Measurements from ENCODE around the gene FLVCR2. TPM values are rescaled to one million over a fixed set of nuclear protein-coding genes. Genes with fewer than 3 reads are reported as not detected.

FLVCR2 gene
- total and polyA plus RNA-seq, 2 of the 13 experiments (the other 11 are each of a cell fraction or from before 2014, with no cell fraction given): 9.9 to 10.5 TPM

- TF ChIP-seq HNF1A (IDR thresholded peaks at IDR 0.05; ENCODE audit: low read depth): no peak
- TF ChIP-seq HNF1A (CRISPR knock-in tag; IDR thresholded peaks at IDR 0.05; ENCODE audit: borderline replicate concordance): no peak
- no peak for TF ChIP-seq NCOR1 (IDR thresholded peaks at IDR 0.05; ENCODE audit: borderline replicate concordance, low read length)
- no peak for TF ChIP-seq HDAC6 (IDR thresholded peaks at IDR 0.05; ENCODE audit: low read depth, low read length)
- TF ChIP-seq ZNF136 (CRISPR knock-in tag; IDR thresholded peaks at IDR 0.05; ENCODE audit: low read depth): no peak
- TF ChIP-seq MEIS2 (CRISPR knock-in tag; IDR thresholded peaks at IDR 0.05): no peak
- TF ChIP-seq FOXA3 (CRISPR knock-in tag; IDR thresholded peaks at IDR 0.05): peak; percentile 72
- no peak for TF ChIP-seq NFE2 (CRISPR knock-in tag; IDR thresholded peaks at IDR 0.05)
- TF ChIP-seq, protein P1, sequence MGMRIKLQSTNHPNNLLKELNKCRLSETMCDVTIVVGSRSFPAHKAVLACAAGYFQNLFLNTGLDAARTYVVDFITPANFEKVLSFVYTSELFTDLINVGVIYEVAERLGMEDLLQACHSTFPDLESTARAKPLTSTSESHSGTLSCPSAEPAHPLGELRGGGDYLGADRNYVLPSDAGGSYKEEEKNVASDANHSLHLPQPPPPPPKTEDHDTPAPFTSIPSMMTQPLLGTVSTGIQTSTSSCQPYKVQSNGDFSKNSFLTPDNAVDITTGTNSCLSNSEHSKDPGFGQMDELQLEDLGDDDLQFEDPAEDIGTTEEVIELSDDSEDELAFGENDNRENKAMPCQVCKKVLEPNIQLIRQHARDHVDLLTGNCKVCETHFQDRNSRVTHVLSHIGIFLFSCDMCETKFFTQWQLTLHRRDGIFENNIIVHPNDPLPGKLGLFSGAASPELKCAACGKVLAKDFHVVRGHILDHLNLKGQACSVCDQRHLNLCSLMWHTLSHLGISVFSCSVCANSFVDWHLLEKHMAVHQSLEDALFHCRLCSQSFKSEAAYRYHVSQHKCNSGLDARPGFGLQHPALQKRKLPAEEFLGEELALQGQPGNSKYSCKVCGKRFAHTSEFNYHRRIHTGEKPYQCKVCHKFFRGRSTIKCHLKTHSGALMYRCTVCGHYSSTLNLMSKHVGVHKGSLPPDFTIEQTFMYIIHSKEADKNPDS (CRISPR knock-in tag; IDR thresholded peaks at IDR 0.05): no peak
- TF ChIP-seq ZNF616 (CRISPR knock-in tag; IDR thresholded peaks at IDR 0.05; ENCODE audit: low read depth): no peak
- no peak for TF ChIP-seq BORCS8-MEF2B (CRISPR knock-in tag; IDR thresholded peaks at IDR 0.05)
- TF ChIP-seq HNF4A (CRISPR knock-in tag; IDR thresholded peaks at IDR 0.05): peak; percentile 65
- no peak for TF ChIP-seq STAG1 (CRISPR knock-in tag; IDR thresholded peaks at IDR 0.05)
- TF ChIP-seq SRY (CRISPR knock-in tag; IDR thresholded peaks at IDR 0.05): no peak
- no peak for TF ChIP-seq ZNF891 (CRISPR knock-in tag; IDR thresholded peaks at IDR 0.05)
These were observed 43.1 kb upstream of the FLVCR2 start (continued) for GRCh38 chr14:75535164-75535898.

All from HepG2 (cell line).